ENCODE measurements around the gene NXNL1. TPM values are rescaled to one million over a fixed set of nuclear protein-coding genes. Genes with fewer than 3 reads are reported as not detected.
A peak's percentile ranks its signal among the peaks of the same experiment; 100 is the strongest.

NXNL1 gene
- total RNA-seq, 1 donor from 2014 or later, result not detected

GRCh38 chr19:17415121-17415520, 45.6 kb downstream of the NXNL1 start:
- no peak overlapping the region for H3K4me3 Mint-ChIP-seq
- no peak overlapping the region for H3K27ac Mint-ChIP-seq
- H3K4me1 Mint-ChIP-seq (ENCODE audit: low read depth), result peaks cover 17% of the 10 kb centered on the region
- no peak for DNase-seq (ENCODE audit: low spot score)
- H3K9me3 Mint-ChIP-seq, result no peaks in the 10 kb centered on the region
- intact Hi-C loops (cut with micrococcal nuclease), result no loop called here
- H3K27me3 Mint-ChIP-seq (ENCODE audit: insufficient read depth), result no peaks in the 10 kb centered on the region
- H3K36me3 Mint-ChIP-seq (ENCODE audit: low read depth), result peaks cover 34% of the 10 kb centered on the region

GRCh38 chr19:17414097-17414496, 46.6 kb downstream of the NXNL1 start:
- Mint-ChIP-seq H3K9me3 (no peaks in the 10 kb centered on the region), H3K4me3 (no peak overlapping the region), H3K36me3 (ENCODE audit: low read depth) (peaks cover 34% of the 10 kb centered on the region), H3K27me3 (ENCODE audit: insufficient read depth) (no peaks in the 10 kb centered on the region), H3K4me1 (ENCODE audit: low read depth) (peaks cover 11% of the 10 kb centered on the region), H3K27ac (no peak overlapping the region)
- DNase-seq (ENCODE audit: low spot score), result no peak
- intact Hi-C loops (cut with micrococcal nuclease), result no loop called here

GRCh38 chr19:17411801-17412200, 48.9 kb downstream of the NXNL1 start:
- Mint-ChIP-seq H3K9me3 (no peaks in the 10 kb centered on the region), H3K4me1 (ENCODE audit: low read depth) (peaks cover 18% of the 10 kb centered on the region), H3K27me3 (ENCODE audit: insufficient read depth) (no peaks in the 10 kb centered on the region), H3K36me3 (ENCODE audit: low read depth) (peaks cover 32% of the 10 kb centered on the region), H3K4me3 (no peak overlapping the region), H3K27ac (no peak overlapping the region)
- DNase-seq (ENCODE audit: low spot score), result no peak
- intact Hi-C loops (cut with micrococcal nuclease), result no loop called here

GRCh38 chr19:17409990-17410389, 50.7 kb downstream of the NXNL1 start:
- H3K9me3 Mint-ChIP-seq, result no peaks in the 10 kb centered on the region
- peaks cover 27% of the 10 kb centered on the region for H3K4me1 Mint-ChIP-seq (ENCODE audit: low read depth)
- no peak overlapping the region for H3K4me3 Mint-ChIP-seq
- peaks cover 23% of the 10 kb centered on the region for H3K36me3 Mint-ChIP-seq (ENCODE audit: low read depth)
- DNase-seq (ENCODE audit: low spot score), result no peak
- H3K27ac Mint-ChIP-seq, result no peak overlapping the region
- intact Hi-C loops (cut with micrococcal nuclease), result loop anchor here (5.0 to 10.0 kb wide), 3 partner anchors 42 to 445 kb away; partner anchors contain the start of genes PGLS and RPL18A
- H3K27me3 Mint-ChIP-seq (ENCODE audit: insufficient read depth), result no peaks in the 10 kb centered on the region

- Mint-ChIP-seq H3K27me3 (ENCODE audit: insufficient read depth) (no peaks in the 10 kb centered on the region), H3K27ac (peak overlapping the region; percentile 89), H3K4me3 (peak overlapping the region; percentile 85), H3K9me3 (no peaks in the 10 kb centered on the region), H3K4me1 (ENCODE audit: low read depth) (peaks cover 32% of the 10 kb centered on the region), H3K36me3 (ENCODE audit: low read depth) (peaks cover 12% of the 10 kb centered on the region)
- no peak for DNase-seq (ENCODE audit: low spot score)
- intact Hi-C loops (cut with micrococcal nuclease), result loop anchor here (5.0 to 10.0 kb wide), 3 partner anchors 45 to 448 kb away; partner anchors contain the start of genes PGLS and RPL18A
These were observed 53.9 kb downstream of the NXNL1 start for GRCh38 chr19:17406887-17407196.

DNA sequence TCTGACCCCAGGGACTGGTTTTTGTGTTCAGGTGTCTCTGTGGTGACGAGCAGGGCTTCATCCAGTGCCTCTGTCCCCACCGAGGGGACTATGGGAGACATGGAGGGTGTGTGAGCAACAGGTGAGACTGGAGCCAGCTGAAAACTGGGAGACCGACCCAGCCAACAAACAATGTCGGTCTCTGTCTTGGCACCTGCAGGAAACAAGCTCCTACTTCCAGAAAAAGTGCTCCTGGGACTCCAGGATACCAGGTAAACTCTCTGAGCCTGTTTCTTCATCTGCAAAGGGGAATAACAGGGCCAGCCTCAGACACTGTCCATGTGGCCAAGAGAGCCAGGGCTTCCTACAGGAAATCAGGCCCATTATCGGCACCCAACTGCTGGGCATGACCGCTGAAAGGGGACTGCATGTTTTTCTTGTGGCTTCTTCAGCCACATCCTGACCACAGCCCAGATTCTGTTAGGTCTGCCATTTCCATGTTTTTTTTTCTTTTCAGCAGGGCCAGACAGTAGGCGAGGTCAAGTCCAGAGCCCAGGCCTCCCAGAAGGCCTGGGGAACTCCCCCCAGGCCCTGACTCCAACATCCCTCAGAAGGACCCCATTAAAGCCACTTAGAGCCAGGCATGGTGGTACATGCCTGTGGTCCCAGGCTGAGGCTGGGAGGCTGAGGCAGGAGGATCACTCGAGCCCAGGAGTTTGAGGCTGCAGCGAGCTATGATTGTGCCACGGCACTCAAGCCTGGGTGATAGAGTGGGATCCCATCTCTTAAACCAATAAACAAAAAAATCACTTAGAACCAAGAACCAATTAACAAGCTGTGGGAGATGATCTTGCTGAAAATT, 54.5 kb downstream of the NXNL1 start:
- Mint-ChIP-seq H3K36me3 (ENCODE audit: low read depth) (peaks cover 11% of the 10 kb centered on the region), H3K4me1 (ENCODE audit: low read depth) (peaks cover 32% of the 10 kb centered on the region), H3K27ac (peak overlapping the region; percentile 89), H3K9me3 (no peaks in the 10 kb centered on the region), H3K4me3 (peak overlapping the region; percentile 85), H3K27me3 (ENCODE audit: insufficient read depth) (no peaks in the 10 kb centered on the region)
- no peak for DNase-seq (ENCODE audit: low spot score)
- intact Hi-C loops (cut with micrococcal nuclease), result loop anchor here (5.0 to 10.0 kb wide), 3 partner anchors 46 to 449 kb away; partner anchors contain the start of genes PGLS and RPL18A

Other genes with a start within 250 kb of the NXNL1 start
- 34.6 and 36.0 TPM in 2 replicates for gene USE1, start 245.6 kb downstream of the NXNL1 start, total RNA-seq
- 17.0 and 19.6 TPM in 2 replicates for gene OCEL1, start 234.7 kb downstream of the NXNL1 start, total RNA-seq
- gene NR2F6, start 215.0 kb downstream of the NXNL1 start, total RNA-seq, result 14.3 and 14.4 TPM in 2 replicates
- gene USHBP1, start 196.2 kb downstream of the NXNL1 start, total RNA-seq, result 0.10 and 0.26 TPM in 2 replicates
- 114 and 120 TPM in 2 replicates for gene BABAM1, start 193.5 kb downstream of the NXNL1 start, total RNA-seq
- gene ANKLE1, start 179.0 kb downstream of the NXNL1 start, total RNA-seq, result 13.4 and 13.8 TPM in 2 replicates
- 8.8 and 9.0 TPM in 2 replicates for gene ABHD8, start 157.5 kb downstream of the NXNL1 start, total RNA-seq
- 108 and 118 TPM in 2 replicates for gene MRPL34, start 155.1 kb downstream of the NXNL1 start, total RNA-seq
- 45.3 and 50.2 TPM in 2 replicates for gene DDA1, start 151.4 kb downstream of the NXNL1 start, total RNA-seq
- 6.6 and 7.4 TPM in 2 replicates for gene ANO8, start 126.1 kb downstream of the NXNL1 start, total RNA-seq
- gene GTPBP3, start 123.4 kb downstream of the NXNL1 start, total RNA-seq, result 64.2 and 72.0 TPM in 2 replicates
- gene PLVAP, start 83.6 kb downstream of the NXNL1 start, total RNA-seq, result 0.08 TPM in 1 of 2 replicates, not detected in the other
- 1.9 and 2.6 TPM in 2 replicates for gene CCDC194, start 66.7 kb downstream of the NXNL1 start, total RNA-seq
- 146 and 148 TPM in 2 replicates for gene BST2, start 55.3 kb downstream of the NXNL1 start, total RNA-seq
- 40.8 and 42.7 TPM in 2 replicates for gene MVB12A, start 40.9 kb downstream of the NXNL1 start, total RNA-seq
- not detected in 2 replicates for gene TMEM221, start 12.3 kb downstream of the NXNL1 start, total RNA-seq
- gene SLC27A1, start 9.6 kb upstream of the NXNL1 start, total RNA-seq, result 1.7 and 2.0 TPM in 2 replicates
- 58.9 and 61.3 TPM in 2 replicates for gene PGLS, start 50.7 kb upstream of the NXNL1 start, total RNA-seq
- gene COLGALT1, start 94.7 kb upstream of the NXNL1 start, total RNA-seq, result 115 and 117 TPM in 2 replicates
- gene UNC13A, start 227.4 kb upstream of the NXNL1 start, total RNA-seq, result 0.02 TPM in 1 of 2 replicates, not detected in the other

All from activated T-helper 1 cell treated with anti-CD3 and anti-CD28 coated beads, Interleukin-12 subunit alpha, Interleukin-12 subunit beta, Interleukin-2, Interleukin-4 antibody, amounts not matched to agents 30 ng/mL and 10 ng/mL and 1 ng/mL, durations not matched to agents 14 hours and 24 hours and 36 hours (primary cell).